Keratinocyte (primary cell): ENCODE data around the gene ANKRD40.

ENCODE experiments used
- CTCF ChIP-seq, 3 experiments: IDR thresholded peaks in 1 of 3; conservative IDR thresholded peaks in 1 of 3; optimal IDR thresholded peaks in 1 of 3; 2 replicates in 2 of 3; 3 replicates in 1 of 3; pipeline versions ENCODE3 to v1.5.1; 2011; ENCODE audit warnings: low read length in 3 of 3, mild to moderate bottlenecking in 3 of 3, moderate library complexity in 2 of 3, control low read depth in 1 of 3, inconsistent platforms in 1 of 3; ENCODE audit not compliant: insufficient read depth in 2 of 3; ENCODE audit errors: extremely low read depth in 1 of 3
- EZH2 ChIP-seq: IDR thresholded peaks from one replicate; pipeline ENCODE4 v1.6.1; 2012; ENCODE audit warnings: inconsistent platforms, mild to moderate bottlenecking, low read length, moderate library complexity

- TF ChIP-seq CTCF (optimal IDR thresholded peaks at IDR 0.05 in 1 of 3, IDR thresholded peaks at IDR 0.05 in 1 of 3, conservative IDR thresholded peaks at IDR 0.05 in 1 of 3; ENCODE audit: extremely low read depth in 1 of 3, insufficient read depth in 2 of 3, low read length in 3 of 3) (no peak), EZH2 (no peak)
Measured at GRCh38 chr17:50682441-50682840, 25.3 kb downstream of the ANKRD40 start.
